HFF-Myc (cell line): ENCODE results near the gene PTPN14.

ENCODE experiments used
- DNase-seq: peaks from one replicate; pipeline ENCODE4 v3.0.0-alpha.2; 2011; ENCODE audit warnings: low read depth; ENCODE audit errors: extremely low read depth
- H3K4me3 ChIP-seq: replicated peaks from 2 replicates; pipeline ENCODE4 v1.5.1; 2011; ENCODE audit warnings: low read depth, mild to moderate bottlenecking, control low read depth, low read length
- TF ChIP-seq, protein P1 (sequence below): IDR thresholded peaks from 2 replicates; pipeline ENCODE4 v1.5.1; 2012; ENCODE audit warnings: mild to moderate bottlenecking, low read depth, low read length, control low read depth; ENCODE audit errors: missing control alignments

PTPN14 gene

DNA sequence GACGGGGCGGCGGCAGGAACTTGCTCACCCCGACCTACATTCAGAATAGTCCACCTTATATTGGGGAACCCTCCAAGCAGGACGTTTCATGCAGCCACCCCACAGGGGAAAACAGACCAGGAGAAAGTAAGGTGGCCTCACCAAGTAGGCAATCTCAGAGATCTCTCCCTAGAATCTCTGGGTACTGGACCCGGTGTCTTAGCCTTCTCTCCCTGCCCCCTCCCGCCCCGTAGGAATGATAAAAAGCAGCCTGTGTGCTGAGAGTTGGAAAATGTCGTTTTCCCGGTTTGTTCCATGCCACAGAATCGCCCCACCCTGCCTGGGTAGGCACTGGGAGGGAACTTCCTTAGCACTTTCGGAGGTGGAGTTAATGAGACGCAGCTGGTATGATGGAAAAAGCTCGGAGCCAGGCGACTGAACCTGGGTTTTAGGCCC is 789 bp upstream of the PTPN14 start:
- peak; percentile 58 for DNase-seq
- TF ChIP-seq, protein P1, sequence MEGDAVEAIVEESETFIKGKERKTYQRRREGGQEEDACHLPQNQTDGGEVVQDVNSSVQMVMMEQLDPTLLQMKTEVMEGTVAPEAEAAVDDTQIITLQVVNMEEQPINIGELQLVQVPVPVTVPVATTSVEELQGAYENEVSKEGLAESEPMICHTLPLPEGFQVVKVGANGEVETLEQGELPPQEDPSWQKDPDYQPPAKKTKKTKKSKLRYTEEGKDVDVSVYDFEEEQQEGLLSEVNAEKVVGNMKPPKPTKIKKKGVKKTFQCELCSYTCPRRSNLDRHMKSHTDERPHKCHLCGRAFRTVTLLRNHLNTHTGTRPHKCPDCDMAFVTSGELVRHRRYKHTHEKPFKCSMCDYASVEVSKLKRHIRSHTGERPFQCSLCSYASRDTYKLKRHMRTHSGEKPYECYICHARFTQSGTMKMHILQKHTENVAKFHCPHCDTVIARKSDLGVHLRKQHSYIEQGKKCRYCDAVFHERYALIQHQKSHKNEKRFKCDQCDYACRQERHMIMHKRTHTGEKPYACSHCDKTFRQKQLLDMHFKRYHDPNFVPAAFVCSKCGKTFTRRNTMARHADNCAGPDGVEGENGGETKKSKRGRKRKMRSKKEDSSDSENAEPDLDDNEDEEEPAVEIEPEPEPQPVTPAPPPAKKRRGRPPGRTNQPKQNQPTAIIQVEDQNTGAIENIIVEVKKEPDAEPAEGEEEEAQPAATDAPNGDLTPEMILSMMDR, result no peak
- H3K4me3 ChIP-seq, result peak overlapping the region; percentile 91

- TF ChIP-seq, protein P1, result no peak
- no peak for DNase-seq
- H3K4me3 ChIP-seq, result peak overlapping the region; percentile 91
Observed at GRCh38 chr1:214550857-214551435, 456 bp downstream of the PTPN14 start.

- TF ChIP-seq, protein P1, result peak; percentile 37
- DNase-seq, result no peak
- peak overlapping the region; percentile 91 for H3K4me3 ChIP-seq
Observed at GRCh38 chr1:214550013-214550856, 1.2 kb downstream of the PTPN14 start.

GRCh38 chr1:214549604-214550003 is 1.8 kb downstream of the PTPN14 start:
- no peak for DNase-seq
- H3K4me3 ChIP-seq, result peak overlapping the region; percentile 91
- TF ChIP-seq, protein P1, result no peak

DNA sequence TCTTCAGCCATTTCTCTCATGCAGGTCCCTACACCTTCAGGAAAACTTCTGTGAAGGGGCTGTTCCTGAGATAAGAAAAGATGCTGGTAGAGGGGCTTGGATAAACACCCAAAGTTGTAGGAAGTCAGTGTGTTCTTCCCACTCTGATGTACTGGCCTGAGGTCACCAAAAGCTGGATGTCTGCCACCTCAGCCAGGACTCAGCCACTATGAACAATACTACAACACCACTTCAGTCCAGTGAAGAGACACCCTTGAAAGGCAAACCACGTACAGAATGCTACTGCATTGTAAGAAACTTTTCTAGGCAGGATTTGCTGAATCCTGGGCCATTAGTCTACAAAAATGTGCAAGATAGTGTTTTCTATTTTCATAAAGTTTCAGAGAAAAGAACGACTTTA is 2.4 kb downstream of the PTPN14 start:
- TF ChIP-seq, protein P1, result no peak
- peak overlapping the region; percentile 91 for H3K4me3 ChIP-seq
- no peak for DNase-seq

DNA sequence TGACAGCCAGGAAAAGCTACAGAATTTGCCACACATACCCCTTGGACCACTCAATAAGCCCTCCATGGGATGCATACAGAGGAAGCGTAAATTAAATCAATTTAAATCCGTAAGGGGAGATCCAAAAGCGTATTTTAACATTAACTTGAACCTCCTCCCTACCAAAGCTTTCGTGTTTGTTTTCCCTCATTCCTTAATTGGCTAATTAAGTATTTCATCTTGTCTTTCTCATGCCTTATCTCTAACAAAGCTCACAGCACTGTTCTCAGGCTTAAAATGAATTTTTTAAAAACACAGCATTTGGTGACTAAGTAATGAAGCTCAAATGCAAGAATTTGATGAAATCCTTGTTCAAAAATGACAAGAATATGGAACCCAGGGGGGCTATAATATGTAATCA is 3.1 kb downstream of the PTPN14 start:
- TF ChIP-seq, protein P1, result no peak
- DNase-seq, result no peak
- H3K4me3 ChIP-seq, result peak overlapping the region; percentile 91; the same call in 1 of the 2 replicates

DNA sequence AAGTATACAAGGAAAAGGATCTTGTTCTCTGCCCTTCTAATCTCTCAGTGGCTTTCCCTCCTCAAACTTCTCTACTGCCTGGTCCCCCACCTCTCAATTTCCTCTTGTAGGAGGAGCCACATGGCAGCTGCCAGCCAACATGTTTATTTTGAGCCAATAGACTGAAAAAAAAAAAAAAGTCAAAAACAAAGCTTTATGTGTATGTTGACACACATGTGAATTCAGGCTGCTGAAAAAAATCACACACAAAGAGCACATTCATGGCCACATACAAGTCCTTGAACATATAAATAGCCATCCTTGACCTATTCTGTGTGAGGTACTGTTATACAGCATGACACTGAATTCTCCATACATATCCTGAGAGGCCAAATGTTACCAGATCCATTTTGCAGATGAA is 3.7 kb downstream of the PTPN14 start:
- no peak for DNase-seq
- no peak overlapping the region for H3K4me3 ChIP-seq
- TF ChIP-seq, protein P1, result no peak
